ENCODE measurements around the gene TH.
A peak's percentile ranks its signal among the peaks of the same experiment; 100 is the strongest.

- TF ChIP-seq POLR2A (IDR thresholded peaks at IDR 0.05): no peak
- TF ChIP-seq CTCF (IDR thresholded peaks at IDR 0.05): peak in 3 of 4 experiments; percentile 59 to 61 (median 59)
- TF ChIP-seq POLR2AphosphoS5 (IDR thresholded peaks at IDR 0.05): no peak
Observed at GRCh38 chr11:2156416-2157182, 15.0 kb downstream of the TH start.
